Activated naive CD8-positive, alpha-beta T cell treated with anti-CD3 and anti-CD28 coated beads, Interleukin-2, amount 50 U/mL, for 24 hours (primary cell): ENCODE results near the gene NEU1.
"Not testable (repeated sequence)": the region's sequence is repeated elsewhere in the genome, so short reads cannot be mapped to it uniquely, and the experiment has no call there.

Experiments
- ATAC-seq: fragments of 150-1000 bp; cut with Tn5 transposase; one replicate; pipeline ENCODE4 v1.10.0; 2021
- DNase-seq: peaks from one replicate; pipeline ENCODE4 v3.0.0; 2021
- H3K27ac Mint-ChIP-seq: one replicate; pipeline ENCODE4 v1.8.0; 2021; ENCODE audit warnings: mild to moderate bottlenecking, mixed read lengths
- H3K27me3 Mint-ChIP-seq: one replicate; pipeline ENCODE4 v1.8.0; 2021; ENCODE audit warnings: mixed read lengths
- H3K36me3 Mint-ChIP-seq: one replicate; pipeline ENCODE4 v1.8.0; 2021; ENCODE audit warnings: low read depth, mixed read lengths
- H3K4me1 Mint-ChIP-seq: one replicate; pipeline ENCODE4 v1.8.0; 2021; ENCODE audit warnings: mixed read lengths
- H3K4me3 Mint-ChIP-seq: one replicate; pipeline ENCODE4 v1.8.0; 2021; ENCODE audit warnings: mild to moderate bottlenecking, moderate library complexity, mixed read lengths
- H3K9me3 Mint-ChIP-seq: one replicate; pipeline ENCODE4 v1.8.0; 2021; ENCODE audit warnings: mixed read lengths

NEU1 gene

DNA sequence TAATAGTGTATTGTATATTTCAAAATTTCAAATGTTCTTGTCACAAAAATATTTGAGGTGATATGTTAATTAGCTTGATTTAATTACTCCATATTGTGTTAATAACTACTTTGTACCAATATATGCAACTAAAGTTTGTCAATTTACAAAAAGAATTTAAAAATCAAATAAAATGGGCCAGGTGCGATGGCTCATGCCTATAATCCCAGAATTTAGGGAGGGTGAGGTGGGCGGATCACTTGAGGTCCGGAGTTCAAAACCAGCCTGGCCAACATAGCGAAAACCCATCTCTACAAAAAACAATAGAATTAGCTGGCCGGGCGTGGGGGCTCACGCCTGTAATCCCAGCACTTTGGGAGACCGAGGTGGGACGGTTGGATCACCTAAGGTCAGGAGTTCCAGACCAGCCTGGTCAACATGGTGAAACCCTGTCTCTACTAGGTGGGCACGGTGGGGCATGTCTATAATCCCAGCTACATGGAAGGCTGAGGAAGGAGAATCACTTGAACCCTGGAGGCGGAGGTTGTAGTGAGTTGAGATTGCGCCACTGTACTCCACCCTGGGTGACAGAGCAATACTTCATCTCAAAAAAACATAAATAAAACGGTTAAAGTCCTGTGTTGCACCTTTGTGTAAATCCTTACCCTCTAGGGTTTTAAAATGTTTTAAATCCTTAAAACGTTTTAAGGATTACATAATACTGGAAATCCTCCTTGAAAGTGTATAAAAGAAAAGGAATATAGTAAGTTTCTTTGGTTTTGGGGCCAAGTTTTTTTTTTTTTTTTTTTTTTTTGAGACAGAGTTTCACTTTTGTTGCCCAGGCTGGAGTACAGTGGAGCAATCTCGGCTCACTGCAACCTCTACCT lies 31.0 kb downstream of the NEU1 start:
- peaks cover 4% of the 10 kb centered on the region for H3K27me3 Mint-ChIP-seq
- H3K27ac Mint-ChIP-seq = no peak overlapping the region
- H3K9me3 Mint-ChIP-seq = no peaks in the 10 kb centered on the region
- peaks cover 30% of the 10 kb centered on the region for H3K36me3 Mint-ChIP-seq
- DNase-seq (no peak), ATAC-seq (no peak)
- H3K4me3 Mint-ChIP-seq = peak overlapping the region; percentile 87
- H3K4me1 Mint-ChIP-seq = peaks cover 48% of the 10 kb centered on the region

DNA sequence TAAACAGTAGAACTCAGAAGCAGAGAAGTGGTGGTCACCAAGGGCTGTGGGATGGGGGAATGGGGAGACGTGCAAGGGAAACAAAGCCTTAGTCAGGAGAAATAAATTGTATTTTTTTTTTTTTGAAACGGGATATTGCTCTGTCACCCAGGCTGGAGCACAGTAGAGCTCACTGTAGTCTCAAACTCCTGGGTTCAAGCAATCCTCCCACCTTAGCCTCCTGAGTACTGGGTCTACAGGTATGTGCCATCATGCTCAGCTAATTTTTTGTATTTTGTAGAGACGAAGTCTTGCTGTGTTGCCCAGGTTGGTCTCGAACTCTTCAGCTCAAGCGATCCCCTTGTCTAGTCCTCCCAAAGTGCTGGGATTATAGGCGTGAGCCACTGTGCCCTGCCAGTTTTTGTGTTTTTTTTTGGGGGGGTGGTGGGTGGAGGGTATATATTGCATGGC lies 31.7 kb downstream of the NEU1 start:
- Mint-ChIP-seq H3K27me3 (peaks cover 4% of the 10 kb centered on the region), H3K9me3 (no peaks in the 10 kb centered on the region), H3K36me3 (peaks cover 23% of the 10 kb centered on the region), H3K27ac (peak overlapping the region; percentile 88), H3K4me1 (peaks cover 46% of the 10 kb centered on the region), H3K4me3 (peak overlapping the region; percentile 87)
- DNase-seq (no peak), ATAC-seq (no peak)

DNA sequence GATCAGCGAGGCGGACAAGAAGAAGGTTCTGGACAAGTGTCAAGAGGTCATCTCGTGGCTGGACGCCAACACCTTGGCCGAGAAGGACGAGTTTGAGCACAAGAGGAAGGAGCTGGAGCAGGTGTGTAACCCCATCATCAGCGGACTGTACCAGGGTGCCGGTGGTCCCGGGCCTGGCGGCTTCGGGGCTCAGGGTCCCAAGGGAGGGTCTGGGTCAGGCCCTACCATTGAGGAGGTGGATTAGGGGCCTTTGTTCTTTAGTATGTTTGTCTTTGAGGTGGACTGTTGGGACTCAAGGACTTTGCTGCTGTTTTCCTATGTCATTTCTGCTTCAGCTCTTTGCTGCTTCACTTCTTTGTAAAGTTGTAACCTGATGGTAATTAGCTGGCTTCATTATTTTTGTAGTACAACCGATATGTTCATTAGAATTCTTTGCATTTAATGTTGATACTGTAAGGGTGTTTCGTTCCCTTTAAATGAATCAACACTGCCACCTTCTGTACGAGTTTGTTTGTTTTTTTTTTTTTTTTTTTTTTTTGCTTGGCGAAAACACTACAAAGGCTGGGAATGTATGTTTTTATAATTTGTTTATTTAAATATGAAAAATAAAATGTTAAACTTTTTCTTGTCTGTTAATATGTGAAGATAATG lies 32.9 kb downstream of the NEU1 start:
- no peaks in the 10 kb centered on the region for H3K9me3 Mint-ChIP-seq
- peaks cover 51% of the 10 kb centered on the region for H3K4me1 Mint-ChIP-seq
- H3K27me3 Mint-ChIP-seq = peaks cover 4% of the 10 kb centered on the region
- H3K27ac Mint-ChIP-seq = peak overlapping the region; percentile 88
- DNase-seq = no peak
- H3K4me3 Mint-ChIP-seq = peak overlapping the region; percentile 87
- no peak for ATAC-seq
- H3K36me3 Mint-ChIP-seq = peaks cover 12% of the 10 kb centered on the region

DNA sequence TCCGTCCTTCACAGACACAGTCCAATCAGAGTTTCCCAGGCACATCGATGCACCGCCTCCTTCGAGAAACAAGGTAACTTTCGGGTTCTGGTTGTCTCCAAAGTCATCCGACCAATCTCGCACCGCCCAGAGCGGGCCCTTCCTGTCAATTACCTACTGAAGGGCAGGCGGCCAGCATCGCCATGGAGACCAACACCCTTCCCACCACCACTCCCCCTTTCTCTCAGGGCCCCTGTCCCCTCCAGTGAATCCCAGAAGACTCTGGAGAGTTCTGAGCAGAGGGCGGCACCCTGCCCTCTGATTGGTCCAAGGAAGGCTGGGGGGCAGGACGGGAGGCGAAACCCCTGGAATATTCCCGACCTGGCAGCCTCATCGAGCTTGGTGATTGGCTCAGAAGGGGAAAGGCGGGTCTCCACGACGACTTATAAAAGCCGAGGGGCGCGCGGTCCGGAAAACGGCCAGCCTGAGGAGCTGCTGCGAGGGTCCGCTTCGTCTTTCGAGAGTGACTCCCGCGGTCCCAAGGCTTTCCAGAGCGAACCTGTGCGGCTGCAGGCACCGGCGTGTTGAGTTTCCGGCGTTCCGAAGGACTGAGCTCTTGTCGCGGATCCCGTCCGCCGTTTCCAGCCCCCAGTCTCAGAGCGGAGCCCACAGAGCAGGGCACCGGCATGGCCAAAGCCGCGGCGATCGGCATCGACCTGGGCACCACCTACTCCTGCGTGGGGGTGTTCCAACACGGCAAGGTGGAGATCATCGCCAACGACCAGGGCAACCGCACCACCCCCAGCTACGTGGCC lies 35.1 kb downstream of the NEU1 start, which contains the start of gene HSPA1B:
HSPA1B (plus strand) TSS at position 453 of the 794 bp plus-strand sequence; CDS start at position 666, 213 bp downstream.
- peak; percentile 90 for ATAC-seq
- Mint-ChIP-seq H3K36me3 (peaks cover 9% of the 10 kb centered on the region), H3K27ac (peak within 1 kb of the TSS; percentile 97), H3K27me3 (peaks cover 4% of the 10 kb centered on the region), H3K4me3 (peak within 1 kb of the TSS; percentile 86), H3K9me3 (no peaks in the 10 kb centered on the region), H3K4me1 (peaks cover 54% of the 10 kb centered on the region)
- peak; percentile 92 for DNase-seq

- peak; percentile 8 for ATAC-seq
- H3K4me3 Mint-ChIP-seq = peak overlapping the region; percentile 86
- peaks cover 9% of the 10 kb centered on the region for H3K36me3 Mint-ChIP-seq
- H3K27ac Mint-ChIP-seq = peak overlapping the region; percentile 97
- H3K9me3 Mint-ChIP-seq = no peaks in the 10 kb centered on the region
- DNase-seq = no peak
- H3K4me1 Mint-ChIP-seq = peaks cover 60% of the 10 kb centered on the region
- peaks cover 4% of the 10 kb centered on the region for H3K27me3 Mint-ChIP-seq
Observed at GRCh38 chr6:31826793-31827285, 35.8 kb downstream of the NEU1 start.

- Mint-ChIP-seq H3K27me3 (peaks cover 4% of the 10 kb centered on the region), H3K36me3 (peaks cover 7% of the 10 kb centered on the region), H3K27ac (peak overlapping the region; percentile 97), H3K4me3 (no peak overlapping the region), H3K4me1 (peaks cover 58% of the 10 kb centered on the region), H3K9me3 (no peaks in the 10 kb centered on the region)
- ATAC-seq = no peak
- DNase-seq = no peak
Observed at GRCh38 chr6:31825553-31825952, 37.1 kb downstream of the NEU1 start.

DNA sequence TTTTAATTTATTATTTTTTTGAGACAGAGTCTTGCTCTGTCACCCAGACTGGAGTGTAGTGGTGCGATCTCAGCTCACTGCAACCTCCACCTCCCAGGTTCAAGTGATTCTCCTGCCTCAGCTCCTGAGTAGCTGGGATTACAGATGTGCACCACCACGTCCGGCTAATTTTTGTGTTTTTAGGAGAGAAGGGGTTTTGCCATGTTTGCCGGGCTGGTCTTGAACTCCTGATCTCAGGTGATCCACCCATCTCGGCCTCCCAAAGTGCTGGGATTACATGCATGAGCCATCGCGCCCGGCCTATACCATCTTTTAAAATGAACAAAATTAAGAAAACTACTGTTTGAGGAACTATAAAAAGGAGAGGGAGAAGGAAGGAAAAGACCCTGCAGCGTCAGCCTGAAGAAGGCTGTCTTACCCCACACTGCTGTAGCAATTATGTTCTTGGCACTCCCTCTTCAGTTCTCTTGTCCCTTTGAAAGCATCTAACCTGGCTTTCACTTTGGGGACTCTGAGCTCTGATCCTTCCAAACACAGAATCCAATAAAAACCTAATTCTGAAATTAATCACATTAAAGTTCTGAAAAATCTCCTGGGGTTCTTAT lies 38.9 kb downstream of the NEU1 start:
- H3K27me3 Mint-ChIP-seq, H3K9me3 Mint-ChIP-seq, DNase-seq, H3K4me3 Mint-ChIP-seq, H3K27ac Mint-ChIP-seq, H3K36me3 Mint-ChIP-seq, ATAC-seq: not testable (repeated sequence)
- H3K4me1 Mint-ChIP-seq = peaks cover 66% of the 10 kb centered on the region

DNA sequence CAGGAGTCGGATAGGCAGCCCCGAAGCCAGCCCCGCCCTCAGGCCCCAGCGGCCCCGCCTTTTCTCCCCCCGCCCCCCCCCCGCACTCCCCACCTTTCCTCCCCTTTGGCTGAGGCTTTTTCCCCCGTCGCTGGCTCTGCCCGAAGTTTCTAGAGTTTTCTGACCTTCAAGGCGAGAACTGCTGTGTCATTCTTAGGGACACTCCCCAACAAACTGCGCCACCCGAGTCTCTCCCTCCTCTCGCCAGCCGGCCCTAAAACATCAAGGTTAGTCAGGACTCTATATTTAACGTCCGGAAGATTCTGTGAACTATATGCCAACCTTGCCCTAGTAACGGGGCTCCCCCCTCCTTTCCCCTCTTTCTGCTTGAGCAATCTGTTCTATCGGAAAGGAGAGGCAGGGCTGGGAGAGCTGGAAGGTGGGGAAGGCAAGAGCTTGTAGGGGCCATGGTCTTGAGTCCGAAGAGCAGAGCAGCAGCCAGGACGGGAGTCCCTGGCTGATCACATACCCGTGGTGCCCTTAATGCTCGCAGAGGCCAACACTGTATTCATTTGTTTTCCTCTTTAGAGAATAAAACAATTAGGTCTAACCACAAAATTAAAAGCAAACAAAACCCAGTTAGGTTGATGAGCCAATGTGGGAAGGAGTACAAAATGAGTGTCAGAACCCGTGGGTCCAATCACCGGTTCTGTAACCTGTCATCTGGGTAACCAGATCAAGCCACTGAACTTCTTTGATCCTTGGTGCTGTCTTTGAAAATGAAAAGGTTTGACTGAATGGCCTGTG lies 40.4 kb downstream of the NEU1 start:
- Mint-ChIP-seq H3K4me1 (peaks cover 77% of the 10 kb centered on the region), H3K36me3 (peaks cover 2% of the 10 kb centered on the region), H3K9me3 (no peaks in the 10 kb centered on the region), H3K27ac (peak overlapping the region; percentile 94), H3K4me3 (peak overlapping the region; percentile 87), H3K27me3 (peaks cover 3% of the 10 kb centered on the region)
- ATAC-seq (peak; percentile 37), DNase-seq (peak; percentile 65)

DNA sequence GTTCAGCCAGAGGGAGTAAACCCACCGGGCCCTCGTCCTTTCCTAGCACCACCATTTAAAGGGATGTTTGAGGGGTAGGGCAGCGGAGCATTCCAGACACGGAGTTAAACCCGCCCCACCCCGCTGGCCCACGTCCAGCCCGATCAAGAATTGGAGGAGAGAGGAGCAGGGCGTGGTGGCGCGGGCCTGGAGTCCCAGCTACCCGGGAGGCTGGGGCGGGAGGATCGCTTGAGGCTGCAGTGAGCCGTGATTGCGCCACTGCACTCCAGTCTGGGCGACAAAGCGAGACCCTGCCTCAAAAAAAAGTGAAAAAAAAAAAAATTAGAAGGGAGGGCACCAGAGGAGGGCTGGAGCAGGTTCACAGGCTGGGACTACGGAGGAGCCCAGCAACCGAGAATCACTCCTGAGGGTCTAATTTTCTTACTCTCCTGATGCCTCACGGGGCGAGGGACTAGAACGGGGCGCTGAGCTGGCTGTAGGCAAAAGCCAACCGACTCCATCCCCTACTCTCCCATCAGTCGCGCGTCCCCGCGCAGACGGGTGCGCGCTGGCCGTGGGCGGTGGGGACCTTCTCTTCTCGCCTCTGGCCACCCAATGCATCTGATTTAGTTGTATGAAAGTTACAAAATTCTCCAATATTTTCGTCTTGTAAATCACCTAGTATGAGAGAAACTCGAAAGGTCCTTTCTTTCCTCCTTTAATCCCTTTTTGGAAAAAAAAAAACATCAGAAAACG lies 41.2 kb downstream of the NEU1 start:
- Mint-ChIP-seq H3K36me3 (peaks cover 2% of the 10 kb centered on the region), H3K9me3 (no peaks in the 10 kb centered on the region), H3K4me1 (peaks cover 69% of the 10 kb centered on the region), H3K4me3 (peak overlapping the region; percentile 87), H3K27ac (peak overlapping the region; percentile 94), H3K27me3 (no peaks in the 10 kb centered on the region)
- ATAC-seq = peak; percentile 50
- DNase-seq = peak; percentile 85

DNA sequence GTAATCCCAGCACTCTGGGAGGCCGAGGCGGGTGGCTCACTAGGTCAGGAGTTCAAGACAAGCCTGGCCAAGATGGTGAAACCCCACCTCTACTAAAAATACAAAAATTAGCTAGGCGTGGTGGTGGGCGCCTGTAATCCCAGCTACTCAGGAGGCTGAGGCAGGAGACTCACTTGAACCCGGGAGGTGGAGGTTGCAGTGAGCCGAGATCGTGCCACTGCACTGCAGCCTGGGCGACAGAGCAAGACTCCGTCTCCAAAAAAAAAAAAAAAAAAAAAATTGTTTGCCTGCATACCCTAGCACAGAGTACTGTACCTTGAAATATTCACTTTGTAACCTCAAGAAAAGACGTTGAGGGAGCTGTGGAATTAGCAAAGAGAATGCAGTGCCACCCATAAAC lies 42.2 kb downstream of the NEU1 start:
- H3K9me3 Mint-ChIP-seq, ATAC-seq, H3K27me3 Mint-ChIP-seq, H3K36me3 Mint-ChIP-seq, DNase-seq: not testable (repeated sequence)
- Mint-ChIP-seq H3K27ac (peak overlapping the region; percentile 94), H3K4me1 (peaks cover 62% of the 10 kb centered on the region), H3K4me3 (peak overlapping the region; percentile 87)

GRCh38 chr6:31819871-31820299 lies 42.7 kb downstream of the NEU1 start:
- Mint-ChIP-seq H3K9me3 (no peaks in the 10 kb centered on the region), H3K27ac (no peak overlapping the region), H3K4me1 (peaks cover 63% of the 10 kb centered on the region), H3K27me3 (no peaks in the 10 kb centered on the region), H3K4me3 (no peak overlapping the region), H3K36me3 (peaks cover 2% of the 10 kb centered on the region)
- no peak for ATAC-seq
- no peak for DNase-seq

- H3K27ac Mint-ChIP-seq = peak overlapping the region; percentile 87
- ATAC-seq, DNase-seq, H3K9me3 Mint-ChIP-seq, H3K36me3 Mint-ChIP-seq, H3K27me3 Mint-ChIP-seq: not testable (repeated sequence)
- peaks cover 71% of the 10 kb centered on the region for H3K4me1 Mint-ChIP-seq
- H3K4me3 Mint-ChIP-seq = peak overlapping the region; percentile 88
Observed at GRCh38 chr6:31817929-31818511, 44.6 kb downstream of the NEU1 start.
